ENCODE measurements around the gene PNKD. TPM values are rescaled to one million over a fixed set of nuclear protein-coding genes. Genes with fewer than 3 reads are reported as not detected.

Gene PNKD
- total RNA-seq, 1 experiment from 2014 or later = 58.1 TPM

GRCh38 chr2:218289639-218290315 is 19.5 kb downstream of the PNKD start:
- DNase-seq (ENCODE audit: low read depth, low spot score) (no peak), ATAC-seq (no peak)
- no peak overlapping the region for H3K4me3 ChIP-seq (replicated peaks in 1 of 2; ENCODE audit: low read depth in 1 of 2, low read length in 2 of 2)
- no peak overlapping the region for H3K27ac ChIP-seq (ENCODE audit: low read depth, low read length)
- H3K9ac ChIP-seq (ENCODE audit: low read length) = no peak overlapping the region
- BruUV-seq (replicated peaks) = no TSS peak
- no peak overlapping the region for H2AFZ ChIP-seq (ENCODE audit: low read depth, low read length, poor library complexity, severe bottlenecking)
- intact Hi-C loops (cut with micrococcal nuclease) = no loop called here
- ChIA-PET CTCF (interaction anchor here (1.3 kb wide), 1 partner anchor 16 kb away, joined by 4 read pairs; no protein-coding TSS in a partner anchor), POLR2A (no interaction called here), RAD21 (ENCODE audit: low non-redundant PET in 1 of 2, low total read pairs in 2 of 2, uncharacterized antibody in 2 of 2, unreplicated experiment in 2 of 2) (no interaction called here)
- H3K4me2 ChIP-seq (ENCODE audit: low read length) = peak overlapping the region; percentile 93
- no peaks in the 10 kb centered on the region for H3K36me3 ChIP-seq (ENCODE audit: control insufficient read depth in 1 of 2, insufficient read depth in 2 of 2, low read length in 2 of 2)
- peaks cover 47 to 87% of the 10 kb centered on the region in 2 experiments for H3K4me1 ChIP-seq (ENCODE audit: control insufficient read depth in 1 of 2, insufficient read depth in 2 of 2, low read length in 2 of 2)
- TF ChIP-seq ZFX (IDR thresholded peaks at IDR 0.05) (no peak), EGR1 (IDR thresholded peaks at IDR 0.05; ENCODE audit: low read depth) (no peak), POLR2A (IDR thresholded peaks at IDR 0.05; ENCODE audit: borderline replicate concordance, extremely low read depth, insufficient read depth, insufficient read length) (no peak), SP1 (IDR thresholded peaks at IDR 0.05; ENCODE audit: low read depth) (no peak), ELF1 (IDR thresholded peaks at IDR 0.05; ENCODE audit: borderline replicate concordance, low read depth) (no peak), EZH2phosphoT487 (IDR thresholded peaks at IDR 0.05; ENCODE audit: borderline replicate concordance) (no peak), SIN3A (IDR thresholded peaks at IDR 0.05; ENCODE audit: low read depth) (no peak), SRF (IDR thresholded peaks at IDR 0.05; ENCODE audit: low read depth) (no peak), FOSL1 (IDR thresholded peaks at IDR 0.05; ENCODE audit: low read depth) (no peak)
- H3K27me3 ChIP-seq (ENCODE audit: insufficient read depth, low read length) = no peaks in the 10 kb centered on the region
- no peaks in the 10 kb centered on the region for H3K9me2 ChIP-seq (ENCODE audit: insufficient read depth)
- peaks cover 68% of the 10 kb centered on the region for H3K79me2 ChIP-seq (ENCODE audit: insufficient read depth, low read length)
- H3K9me3 ChIP-seq (ENCODE audit: control insufficient read depth in 1 of 2, insufficient read depth in 1 of 2, low read depth in 1 of 2, low read length in 2 of 2) = no peaks in the 10 kb centered on the region
- H4K20me1 ChIP-seq (ENCODE audit: insufficient read depth) = no peaks in the 10 kb centered on the region
